GM12878 (cell line): ENCODE data around the gene ECT2L.

ENCODE experiments used
- CREM ChIP-seq: IDR thresholded peaks from 2 replicates; pipeline ENCODE4 v1.6.1; 2014; ENCODE audit warnings: antibody characterized with exemption, low read depth
- EZH2 ChIP-seq: IDR thresholded peaks from 2 replicates; pipeline ENCODE4 v1.6.1; 2012; ENCODE audit warnings: low read depth, mild to moderate bottlenecking, control low read depth, inconsistent platforms, low read length, borderline replicate concordance; ENCODE audit not compliant: control insufficient read depth
- HDAC2 ChIP-seq: fragments of 200-600 bp; sonication (generic); IDR thresholded peaks from 2 replicates; pipeline ENCODE4 v1.6.1; 2017
- NFYB ChIP-seq: IDR thresholded peaks from 2 replicates; pipeline ENCODE4 v1.6.1; 2011; ENCODE audit warnings: low read depth, mild to moderate bottlenecking, low read length, improper control_type of control experiment, moderate library complexity; ENCODE audit not compliant: insufficient read depth
- SP1 ChIP-seq: IDR thresholded peaks from one replicate; pipeline ENCODE4 v1.6.1; 2011; ENCODE audit warnings: low read depth, low read length
- TF ChIP-seq, protein P1 (sequence below), 3 experiments: IDR thresholded peaks in 2 of 3; conservative IDR thresholded peaks in 1 of 3; 2 replicates each; pipeline ENCODE4 v1.5.1; 2011; ENCODE audit warnings: low read depth in 3 of 3, low read length in 3 of 3, mild to moderate bottlenecking in 3 of 3, control low read depth in 2 of 3, moderate library complexity in 2 of 3, inconsistent platforms in 1 of 3, mixed read lengths in 1 of 3; ENCODE audit not compliant: control insufficient read depth in 2 of 3, insufficient read depth in 1 of 3; ENCODE audit errors: extremely low read depth in 1 of 3

DNA sequence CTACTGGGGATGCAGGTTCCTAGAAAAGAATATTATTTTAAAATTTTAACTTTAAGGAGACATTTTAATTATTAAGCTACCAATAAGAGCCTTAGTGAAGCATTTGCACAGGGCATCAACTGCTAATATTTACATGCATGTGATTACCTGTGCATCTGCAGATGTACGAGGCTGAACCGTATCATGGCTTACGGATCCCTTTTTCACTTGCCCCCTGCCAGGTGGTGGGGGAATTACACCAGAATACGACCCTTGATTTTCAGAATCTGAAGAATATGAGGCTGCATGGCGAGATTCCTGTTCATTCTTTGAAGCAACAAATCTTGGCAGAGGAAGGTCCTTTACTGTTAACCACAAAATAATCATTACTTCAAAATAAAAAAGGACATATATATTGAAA, 149.5 kb downstream of the ECT2L start:
- TF ChIP-seq EZH2 (no peak), NFYB (no peak), CREM (no peak), SP1 (no peak), HDAC2 (no peak)
- TF ChIP-seq, protein P1, sequence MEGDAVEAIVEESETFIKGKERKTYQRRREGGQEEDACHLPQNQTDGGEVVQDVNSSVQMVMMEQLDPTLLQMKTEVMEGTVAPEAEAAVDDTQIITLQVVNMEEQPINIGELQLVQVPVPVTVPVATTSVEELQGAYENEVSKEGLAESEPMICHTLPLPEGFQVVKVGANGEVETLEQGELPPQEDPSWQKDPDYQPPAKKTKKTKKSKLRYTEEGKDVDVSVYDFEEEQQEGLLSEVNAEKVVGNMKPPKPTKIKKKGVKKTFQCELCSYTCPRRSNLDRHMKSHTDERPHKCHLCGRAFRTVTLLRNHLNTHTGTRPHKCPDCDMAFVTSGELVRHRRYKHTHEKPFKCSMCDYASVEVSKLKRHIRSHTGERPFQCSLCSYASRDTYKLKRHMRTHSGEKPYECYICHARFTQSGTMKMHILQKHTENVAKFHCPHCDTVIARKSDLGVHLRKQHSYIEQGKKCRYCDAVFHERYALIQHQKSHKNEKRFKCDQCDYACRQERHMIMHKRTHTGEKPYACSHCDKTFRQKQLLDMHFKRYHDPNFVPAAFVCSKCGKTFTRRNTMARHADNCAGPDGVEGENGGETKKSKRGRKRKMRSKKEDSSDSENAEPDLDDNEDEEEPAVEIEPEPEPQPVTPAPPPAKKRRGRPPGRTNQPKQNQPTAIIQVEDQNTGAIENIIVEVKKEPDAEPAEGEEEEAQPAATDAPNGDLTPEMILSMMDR (IDR thresholded peaks at IDR 0.05 in 2 of 3, conservative IDR thresholded peaks at IDR 0.05 in 1 of 3; ENCODE audit: control insufficient read depth in 2 of 3, extremely low read depth in 1 of 3, insufficient read depth in 1 of 3, low read depth in 3 of 3, low read length in 3 of 3), result no peak
